Keratinocyte (primary cell): ENCODE results near the gene DGKI. TPM values are rescaled to one million over a fixed set of nuclear protein-coding genes. Genes with fewer than 3 reads are reported as not detected.

Experiments used
- DNase-seq: peaks from one replicate; pipeline ENCODE4 v3.0.0-alpha.2; 2011; ENCODE audit warnings: low read depth, missing footprints, low spot score
- FAIRE-seq: peaks from 2 replicates; lab custom pipeline; 2011; peaks lifted over from hg19 to GRCh38; lab: Jason Lieb, UNC
- H2AFZ ChIP-seq: 2 replicates; pipeline ENCODE4 v1.6.0; 2012; ENCODE audit warnings: low read length, control low read depth, inconsistent platforms; ENCODE audit not compliant: control insufficient read depth
- H3K27ac ChIP-seq: 2 replicates; pipeline ENCODE4 v1.5.1; 2011; ENCODE audit warnings: low read length; ENCODE audit not compliant: control insufficient read depth, insufficient read depth
- H3K27me3 ChIP-seq: 3 replicates; pipeline ENCODE4 v1.6.0; 2011; ENCODE audit warnings: low read length; ENCODE audit not compliant: control insufficient read depth, insufficient read depth; ENCODE audit errors: extremely low read depth
- H3K36me3 ChIP-seq, 2 experiments: 2 replicates in 1 of 2; 3 replicates in 1 of 2; pipeline ENCODE4 v1.5.1; 2011; ENCODE audit warnings: low read length in 2 of 2, mild to moderate bottlenecking in 1 of 2; ENCODE audit not compliant: control insufficient read depth in 2 of 2, insufficient read depth in 2 of 2; ENCODE audit errors: extremely low read depth in 1 of 2
- H3K4me1 ChIP-seq: 3 replicates; pipeline ENCODE4 v1.5.1; 2011; ENCODE audit warnings: low read length; ENCODE audit not compliant: control insufficient read depth, insufficient read depth; ENCODE audit errors: extremely low read depth
- H3K4me2 ChIP-seq: 3 replicates; pipeline ENCODE4 v1.6.0; 2011; ENCODE audit warnings: low read depth, low read length; ENCODE audit not compliant: control insufficient read depth, insufficient read depth; ENCODE audit errors: extremely low read depth
- H3K4me3 ChIP-seq, 3 experiments: fragments of 200-600 bp in 1 of 3; sonication (generic) in 1 of 3; 2 replicates in 2 of 3; 3 replicates in 1 of 3; pipeline ENCODE4 v1.5.1; 2011 to 2016; ENCODE audit warnings: low read length in 3 of 3, mild to moderate bottlenecking in 3 of 3, control low read depth in 2 of 3, inconsistent platforms in 1 of 3, low read depth in 1 of 3, mixed read lengths in 1 of 3, mixed run types in 1 of 3, moderate library complexity in 1 of 3; ENCODE audit not compliant: control insufficient read depth in 2 of 3, insufficient read depth in 2 of 3; ENCODE audit errors: extremely low read depth in 1 of 3
- H3K79me2 ChIP-seq: 2 replicates; pipeline ENCODE4 v1.6.0; 2012; ENCODE audit warnings: low read length; ENCODE audit not compliant: control insufficient read depth, insufficient read depth
- H3K9ac ChIP-seq: 3 replicates; pipeline ENCODE4 v1.6.0; 2011; ENCODE audit warnings: low read length; ENCODE audit not compliant: control insufficient read depth, insufficient read depth; ENCODE audit errors: extremely low read depth
- H3K9me1 ChIP-seq: 3 replicates; pipeline ENCODE4 v1.6.0; 2011; ENCODE audit warnings: low read length; ENCODE audit not compliant: control insufficient read depth, insufficient read depth; ENCODE audit errors: extremely low read depth
- H3K9me3 ChIP-seq: 2 replicates; pipeline ENCODE4 v1.5.1; 2012; ENCODE audit warnings: low read depth, low read length; ENCODE audit not compliant: control insufficient read depth
- H4K20me1 ChIP-seq: 3 replicates; pipeline ENCODE4 v1.6.0; 2011; ENCODE audit warnings: low read length; ENCODE audit not compliant: control insufficient read depth, insufficient read depth; ENCODE audit errors: extremely low read depth
- EZH2 ChIP-seq: IDR thresholded peaks from one replicate; pipeline ENCODE4 v1.6.1; 2012; ENCODE audit warnings: inconsistent platforms, mild to moderate bottlenecking, low read length, moderate library complexity
- dilution Hi-C: fragments of 300-500 bp; cut with MboI; formaldehyde crosslinking; loops from one replicate; pipeline ENCODE4 v1.7.0; 2020; ENCODE audit warnings: low sequenced_read_pairs; ENCODE audit not compliant: extremely low pct_ligation_motif_present
- polyA plus RNA-seq, 5 experiments: library from polyadenylated mRNA; depleted of rRNA in 3 of 5; stranded (reverse) in 3 of 5; stranded (forward) in 1 of 5; unstranded in 1 of 5; fragments of >200 nt; gene quantifications; 1 replicate in 1 of 5; 2 replicates in 3 of 5; 3 replicates in 1 of 5; pipeline versions ENCODE4 v1.2.1 to v1.2.3, GENCODE V29; 2011 to 2012; ENCODE audit warnings: missing spikeins in 2 of 5, low read depth in 1 of 5, low replicate concordance in 1 of 5
- TF ChIP-seq, protein P1 (sequence below), 3 experiments: IDR thresholded peaks in 1 of 3; conservative IDR thresholded peaks in 1 of 3; optimal IDR thresholded peaks in 1 of 3; 2 replicates in 2 of 3; 3 replicates in 1 of 3; pipeline versions ENCODE3 to v1.5.1; 2011; ENCODE audit warnings: low read length in 3 of 3, mild to moderate bottlenecking in 3 of 3, moderate library complexity in 2 of 3, control low read depth in 1 of 3, inconsistent platforms in 1 of 3; ENCODE audit not compliant: insufficient read depth in 2 of 3; ENCODE audit errors: extremely low read depth in 1 of 3

DGKI gene
- polyA plus RNA-seq, 1 donor (not counting 4 experiments of a cell fraction or from before 2014, with no cell fraction given): 0.14 TPM

DNA sequence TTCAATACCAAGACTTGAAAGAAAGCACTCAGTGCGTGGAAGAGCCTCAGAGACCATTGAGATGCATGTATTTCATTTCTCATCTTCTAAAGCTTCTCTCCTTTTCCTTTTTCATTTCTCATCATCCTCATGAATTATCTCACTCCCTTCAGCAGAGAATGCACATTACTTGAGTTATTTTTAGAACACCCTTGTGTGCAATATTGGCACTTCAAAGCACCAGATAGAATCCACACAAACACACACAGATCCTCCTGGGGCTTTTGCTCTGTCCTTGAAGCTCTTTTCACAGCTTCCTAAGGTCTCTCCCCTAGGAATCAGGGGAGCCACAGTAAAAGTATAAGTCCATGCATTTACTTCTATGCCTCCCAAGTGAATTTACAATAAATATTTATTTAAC is 18.3 kb downstream of the DGKI start:
- no peaks in the 10 kb centered on the region for H3K27me3 ChIP-seq
- no peak overlapping the region for H3K4me3 ChIP-seq
- no peak for TF ChIP-seq EZH2
- TF ChIP-seq, protein P1, sequence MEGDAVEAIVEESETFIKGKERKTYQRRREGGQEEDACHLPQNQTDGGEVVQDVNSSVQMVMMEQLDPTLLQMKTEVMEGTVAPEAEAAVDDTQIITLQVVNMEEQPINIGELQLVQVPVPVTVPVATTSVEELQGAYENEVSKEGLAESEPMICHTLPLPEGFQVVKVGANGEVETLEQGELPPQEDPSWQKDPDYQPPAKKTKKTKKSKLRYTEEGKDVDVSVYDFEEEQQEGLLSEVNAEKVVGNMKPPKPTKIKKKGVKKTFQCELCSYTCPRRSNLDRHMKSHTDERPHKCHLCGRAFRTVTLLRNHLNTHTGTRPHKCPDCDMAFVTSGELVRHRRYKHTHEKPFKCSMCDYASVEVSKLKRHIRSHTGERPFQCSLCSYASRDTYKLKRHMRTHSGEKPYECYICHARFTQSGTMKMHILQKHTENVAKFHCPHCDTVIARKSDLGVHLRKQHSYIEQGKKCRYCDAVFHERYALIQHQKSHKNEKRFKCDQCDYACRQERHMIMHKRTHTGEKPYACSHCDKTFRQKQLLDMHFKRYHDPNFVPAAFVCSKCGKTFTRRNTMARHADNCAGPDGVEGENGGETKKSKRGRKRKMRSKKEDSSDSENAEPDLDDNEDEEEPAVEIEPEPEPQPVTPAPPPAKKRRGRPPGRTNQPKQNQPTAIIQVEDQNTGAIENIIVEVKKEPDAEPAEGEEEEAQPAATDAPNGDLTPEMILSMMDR (optimal IDR thresholded peaks at IDR 0.05 in 1 of 3, IDR thresholded peaks at IDR 0.05 in 1 of 3, conservative IDR thresholded peaks at IDR 0.05 in 1 of 3; ENCODE audit: extremely low read depth in 1 of 3, insufficient read depth in 2 of 3, low read length in 3 of 3): no peak
- no peak for FAIRE-seq
- no peak overlapping the region for H3K4me2 ChIP-seq
- H3K4me1 ChIP-seq: no peaks in the 10 kb centered on the region
- H3K27ac ChIP-seq: no peak overlapping the region
- no peaks in the 10 kb centered on the region for H3K9me1 ChIP-seq
- DNase-seq: no peak
- peaks cover 3% of the 10 kb centered on the region for H3K9me3 ChIP-seq
- no peak overlapping the region for H2AFZ ChIP-seq
- dilution Hi-C loops: no loop called here
- H3K36me3 ChIP-seq: no peaks in the 10 kb centered on the region
- H4K20me1 ChIP-seq: no peaks in the 10 kb centered on the region
- no peak overlapping the region for H3K9ac ChIP-seq
- no peaks in the 10 kb centered on the region for H3K79me2 ChIP-seq

DNA sequence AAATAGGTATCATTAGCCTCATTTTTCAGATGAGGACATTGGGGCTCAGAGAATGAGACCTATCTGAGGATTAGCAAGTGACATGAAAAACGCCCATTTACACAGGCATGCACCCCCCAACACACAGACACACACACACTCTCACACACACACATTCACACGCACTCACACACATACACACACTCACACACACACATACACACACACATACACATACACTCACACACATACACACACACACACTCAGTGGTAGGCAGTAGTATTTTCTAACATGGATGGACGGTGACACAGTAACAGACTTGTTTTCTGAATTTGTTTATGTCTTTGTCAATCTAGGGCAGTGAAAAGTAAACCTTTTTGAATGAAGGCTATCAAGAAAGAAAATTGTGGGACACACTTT is 21.3 kb downstream of the DGKI start:
- Histone ChIP-seq H3K4me2 (no peak overlapping the region), H3K4me1 (no peaks in the 10 kb centered on the region), H3K36me3 (no peaks in the 10 kb centered on the region), H3K9me3 (no peaks in the 10 kb centered on the region), H3K4me3 (no peak overlapping the region), H3K9ac (no peak overlapping the region), H4K20me1 (no peaks in the 10 kb centered on the region), H2AFZ (no peak overlapping the region), H3K79me2 (no peaks in the 10 kb centered on the region), H3K27ac (no peak overlapping the region), H3K27me3 (peaks cover 6% of the 10 kb centered on the region), H3K9me1 (no peaks in the 10 kb centered on the region)
- TF ChIP-seq, protein P1 (optimal IDR thresholded peaks at IDR 0.05 in 1 of 3, IDR thresholded peaks at IDR 0.05 in 1 of 3, conservative IDR thresholded peaks at IDR 0.05 in 1 of 3; ENCODE audit: extremely low read depth in 1 of 3, insufficient read depth in 2 of 3, low read length in 3 of 3): no peak
- no peak for TF ChIP-seq EZH2
- dilution Hi-C loops: no loop called here
- FAIRE-seq (no peak), DNase-seq (no peak)
